H1 (cell line): ENCODE data around the gene IFNAR2. TPM values are rescaled to one million over a fixed set of nuclear protein-coding genes. Genes with fewer than 3 reads are reported as not detected.

ENCODE experiments used
- CTCF ChIA-PET: fragments of 300-600 bp; sonication (Branson Sonifier 250); formaldehyde crosslinking; loops from one replicate; lab custom pipeline; 2021; ENCODE audit not compliant: partially characterized antibody; lab: Charles Lee
- POLR2A ChIA-PET: fragments of 300-600 bp; sonication (Branson Sonifier 250); formaldehyde crosslinking; loops from one replicate; lab custom pipeline; 2021; ENCODE audit warnings: inconsistent platforms; ENCODE audit not compliant: partially characterized antibody; lab: Charles Lee
- DNase-seq, 2 experiments: peaks; one replicate each; pipeline versions ENCODE4 v3.0.0 to v3.0.0-alpha.2; 2010 to 2022; ENCODE audit warnings: low spot score in 2 of 2, low read depth in 1 of 2, mixed read lengths in 1 of 2
- FAIRE-seq: peaks from 2 replicates; lab custom pipeline; 2011; peaks lifted over from hg19 to GRCh38; lab: Jason Lieb, UNC
- H2AFZ ChIP-seq: 2 replicates; pipeline ENCODE4 v1.8.1; 2012; ENCODE audit warnings: low read length, inconsistent platforms
- H2AK5ac ChIP-seq: 2 replicates; pipeline ENCODE4 v1.6.1; 2013; ENCODE audit warnings: low read depth, low read length
- H2BK120ac ChIP-seq: replicated peaks from 2 replicates; pipeline ENCODE3; 2013; ENCODE audit warnings: low read depth, low read length, inconsistent platforms
- H2BK12ac ChIP-seq: 2 replicates; pipeline ENCODE4 v1.6.1; 2013; ENCODE audit warnings: low read depth, low read length
- H2BK15ac ChIP-seq: 2 replicates; pipeline ENCODE4 v1.6.1; 2013; ENCODE audit warnings: low read length
- H2BK20ac ChIP-seq: 2 replicates; pipeline ENCODE4 v1.6.1; 2013; ENCODE audit warnings: low read length
- H2BK5ac ChIP-seq: 2 replicates; pipeline ENCODE4 v1.6.1; 2013; ENCODE audit warnings: low read depth, low read length
- H3K14ac ChIP-seq: 2 replicates; pipeline ENCODE4 v1.6.1; 2013; ENCODE audit warnings: inconsistent platforms; ENCODE audit not compliant: insufficient read length
- H3K18ac ChIP-seq: 2 replicates; pipeline ENCODE4 v1.6.1; 2013; ENCODE audit warnings: low read length; ENCODE audit errors: extremely low read depth
- H3K23ac ChIP-seq: 2 replicates; pipeline ENCODE4 v1.6.1; 2013; ENCODE audit warnings: inconsistent platforms; ENCODE audit not compliant: insufficient read length
- H3K23me2 ChIP-seq: 2 replicates; pipeline ENCODE4 v1.6.1; 2013; ENCODE audit warnings: low read depth, low read length
- H3K27ac ChIP-seq: 2 replicates; pipeline ENCODE4 v1.6.1; 2011; ENCODE audit warnings: low read depth, low read length, inconsistent platforms
- H3K27me3 ChIP-seq, 4 experiments: replicated peaks in 1 of 4; 1 replicate in 1 of 4; 2 replicates in 3 of 4; pipeline versions ENCODE4 v1.6.1 to v1.8.1; 2011 to 2013; ENCODE audit warnings: low read length in 3 of 4, mild to moderate bottlenecking in 3 of 4, inconsistent platforms in 2 of 4, mixed read lengths in 2 of 4, moderate library complexity in 1 of 4; ENCODE audit not compliant: control insufficient read depth in 3 of 4, insufficient read depth in 3 of 4; ENCODE audit errors: extremely low read depth in 1 of 4
- H3K36me3 ChIP-seq, 4 experiments: 2 replicates each; pipeline versions ENCODE4 v1.6.1 to v1.8.1; 2011 to 2013; ENCODE audit warnings: mild to moderate bottlenecking in 4 of 4, low read length in 3 of 4, moderate library complexity in 2 of 4, control low read depth in 1 of 4, inconsistent platforms in 1 of 4; ENCODE audit not compliant: insufficient read depth in 4 of 4, control insufficient read depth in 2 of 4
- H3K4ac ChIP-seq: replicated peaks from 2 replicates; pipeline ENCODE3; 2013; ENCODE audit warnings: low read length, low read depth, mixed read lengths, inconsistent platforms; ENCODE audit not compliant: insufficient read length
- H3K4me1 ChIP-seq, 4 experiments: replicated peaks in 1 of 4; 1 replicate in 1 of 4; 2 replicates in 3 of 4; pipeline versions ENCODE4 v1.6.1 to v1.8.1; 2011 to 2013; ENCODE audit warnings: low read length in 3 of 4, inconsistent platforms in 2 of 4, mixed read lengths in 1 of 4; ENCODE audit not compliant: insufficient read depth in 4 of 4, control insufficient read depth in 3 of 4
- H3K4me2 ChIP-seq, 2 experiments: 2 replicates each; pipeline versions ENCODE4 v1.6.1 to v1.8.1; 2011 to 2013; ENCODE audit warnings: low read depth in 2 of 2, low read length in 2 of 2, control low read depth in 1 of 2, inconsistent platforms in 1 of 2, mild to moderate bottlenecking in 1 of 2; ENCODE audit not compliant: insufficient read depth in 1 of 2
- H3K4me3 ChIP-seq, 4 experiments: fragments of 200-600, 300-600 bp in 1 of 4; sonication (generic), shearing (Covaris generic), sonication (Bioruptor Twin) in 1 of 4; 2 replicates each; pipeline versions ENCODE4 v1.5.1 to v1.8.1; 2011 to 2016; ENCODE audit warnings: low read length in 4 of 4, low read depth in 3 of 4, control low read depth in 2 of 4, inconsistent platforms in 2 of 4, mild to moderate bottlenecking in 2 of 4, mixed read lengths in 1 of 4, moderate library complexity in 1 of 4; ENCODE audit not compliant: insufficient read depth in 2 of 4; ENCODE audit errors: extremely low read depth in 1 of 4
- H3K56ac ChIP-seq: replicated peaks from 2 replicates; pipeline ENCODE3; 2013; ENCODE audit warnings: low read depth, mild to moderate bottlenecking, mixed read lengths, low read length, inconsistent platforms; ENCODE audit not compliant: insufficient read length
- H3K79me1 ChIP-seq: 2 replicates; pipeline ENCODE4 v1.6.1; 2013; ENCODE audit warnings: low read depth, low read length, control low read depth
- H3K79me2 ChIP-seq, 2 experiments: 2 replicates each; pipeline versions ENCODE4 v1.6.1 to v1.8.1; 2012 to 2013; ENCODE audit warnings: low read length in 2 of 2, mild to moderate bottlenecking in 2 of 2, inconsistent platforms in 1 of 2; ENCODE audit not compliant: insufficient read depth in 2 of 2, control insufficient read depth in 1 of 2
- H3K9ac ChIP-seq, 4 experiments: replicated peaks in 1 of 4; 1 replicate in 1 of 4; 2 replicates in 3 of 4; pipeline versions ENCODE4 v1.6.1 to v1.8.1; 2011 to 2013; ENCODE audit warnings: low read depth in 3 of 4, low read length in 3 of 4, control low read depth in 2 of 4, mild to moderate bottlenecking in 2 of 4, moderate library complexity in 2 of 4, inconsistent platforms in 1 of 4; ENCODE audit errors: extremely low read depth in 1 of 4
- H3K9me3 ChIP-seq, 2 experiments: 2 replicates each; pipeline versions ENCODE4 v1.6.1 to v1.8.1; 2012 to 2013; ENCODE audit warnings: mild to moderate bottlenecking in 2 of 2, moderate library complexity in 2 of 2, control low read depth in 1 of 2, inconsistent platforms in 1 of 2, low read depth in 1 of 2, low read length in 1 of 2, mixed read lengths in 1 of 2; ENCODE audit not compliant: insufficient read depth in 2 of 2
- H4K20me1 ChIP-seq, 2 experiments: replicated peaks in 1 of 2; 2 replicates each; pipeline versions ENCODE3 to v1.8.1; 2011 to 2013; ENCODE audit warnings: inconsistent platforms in 2 of 2, low read length in 2 of 2, mild to moderate bottlenecking in 1 of 2; ENCODE audit not compliant: insufficient read depth in 2 of 2, control insufficient read depth in 1 of 2
- H4K5ac ChIP-seq: 2 replicates; pipeline ENCODE4 v1.6.1; 2013; ENCODE audit warnings: low read length, low read depth, mixed read lengths, inconsistent platforms; ENCODE audit not compliant: insufficient read length
- H4K8ac ChIP-seq: 2 replicates; pipeline ENCODE4 v1.8.0; 2013; ENCODE audit warnings: mild to moderate bottlenecking, moderate library complexity, low read length, inconsistent platforms; ENCODE audit not compliant: insufficient read depth; ENCODE audit errors: extremely low read depth
- H4K91ac ChIP-seq: replicated peaks from 2 replicates; pipeline ENCODE3; 2013; ENCODE audit warnings: low read length, mixed read lengths, inconsistent platforms; ENCODE audit not compliant: insufficient read length
- CHD1 ChIP-seq: IDR thresholded peaks from 2 replicates; pipeline ENCODE4 v1.6.1; 2012; ENCODE audit warnings: low read depth, low read length, improper control_type of control experiment
- RBBP5 ChIP-seq: IDR thresholded peaks from 2 replicates; pipeline ENCODE4 v1.7.1; 2012; ENCODE audit warnings: low read depth, mild to moderate bottlenecking, inconsistent platforms, low read length, moderate library complexity, borderline replicate concordance
- WGBS, 2 experiments: shearing (Covaris generic) in 1 of 2; methylation state at CpG; one replicate each; pipeline versions ENCODE4 v1.1.6 to v1.1.7; 2013 to 2015; ENCODE audit warnings: low lambda C conversion rate in 2 of 2, mixed read lengths in 2 of 2, inconsistent platforms in 1 of 2, low coverage in 1 of 2, missing lambda C conversion rate in 1 of 2; ENCODE audit not compliant: insufficient replicate concordance in 2 of 2, insufficient coverage in 1 of 2, insufficient read length in 1 of 2; ENCODE audit errors: extremely low coverage in 1 of 2, missing lambda C conversion rate in 1 of 2; 5-methylcytosine and 5-hydroxymethylcytosine counted together
- polyA plus RNA-seq, 7 experiments: library from polyadenylated mRNA; depleted of rRNA in 3 of 7; stranded (reverse) in 5 of 7; unstranded in 2 of 7; fragments of >200 nt in 5 of 7; fragments of 200-250 nt in 2 of 7; gene quantifications; 1 replicate in 5 of 7; 2 replicates in 1 of 7; 4 replicates in 1 of 7; pipeline versions ENCODE4 v1.2.1 to v1.2.3, GENCODE V29; 2011 to 2013; ENCODE audit warnings: missing spikeins in 2 of 7, mixed read lengths in 2 of 7
- total RNA-seq: library from RNA; stranded (reverse); fragmentation: NEBNext Ultra II Directional; extraction: Animal tissue kit (Norgen Biotek cat#: 25700); gene quantifications from 2 replicates; pipeline ENCODE4 v1.2.1, GENCODE V29; 2021

Gene IFNAR2
- total and polyA plus RNA-seq, 2 of the 8 experiments (the other 6 are each of a cell fraction or from before 2014, with no cell fraction given) = 12.2 to 16.1 TPM

DNA sequence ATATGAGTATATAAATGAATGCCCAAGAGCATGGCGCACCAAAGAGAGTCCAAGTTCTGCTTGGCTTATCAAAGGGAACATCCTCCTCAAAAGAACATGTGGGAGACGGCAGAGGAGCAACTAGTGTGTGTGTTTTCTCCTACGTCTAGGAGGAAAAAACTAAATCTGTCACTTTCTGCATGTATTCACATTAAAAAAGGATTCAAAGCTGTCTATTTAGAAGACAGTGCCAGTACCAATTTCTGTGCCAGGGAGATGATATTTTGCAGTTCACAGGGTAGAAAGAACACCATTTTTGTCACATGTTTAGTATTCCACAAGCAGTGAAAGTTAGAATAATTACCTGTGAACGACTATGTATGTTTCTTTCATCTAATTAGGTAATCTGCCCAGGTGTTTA is 42.5 kb upstream of the IFNAR2 start:
- Histone ChIP-seq H3K79me1 (no peaks in the 10 kb centered on the region), H3K23ac (no peak overlapping the region), H3K56ac (no peak overlapping the region), H4K5ac (no peak overlapping the region), H3K27me3 (no peaks in the 10 kb centered on the region), H2BK12ac (no peak overlapping the region), H3K9me3 (no peaks in the 10 kb centered on the region), H3K18ac (no peak overlapping the region), H2BK15ac (0 out of 2 replicates have a peak overlapping the region, but pooled peaks have one; percentile 49), H2BK120ac (no peak overlapping the region), H3K4ac (no peak overlapping the region), H3K79me2 (no peaks in the 10 kb centered on the region), H3K9ac (no peak overlapping the region), H4K20me1 (no peaks in the 10 kb centered on the region), H3K4me1 (no peaks in the 10 kb centered on the region), H2AK5ac (no peak overlapping the region), H3K14ac (no peak overlapping the region), H2BK20ac (no peak overlapping the region), H2BK5ac (no peak overlapping the region), H3K27ac (no peak overlapping the region), H3K36me3 (no peaks in the 10 kb centered on the region), H4K91ac (no peak overlapping the region), H3K4me2 (no peak overlapping the region), H4K8ac (no peak overlapping the region), H2AFZ (no peak overlapping the region), H3K4me3 (no peak overlapping the region), H3K23me2 (peaks cover 2% of the 10 kb centered on the region; the same call in 1 of the 2 replicates)
- CTCF ChIA-PET = interaction anchor here (0.6 kb wide), 3 partner anchors 114 to 247 kb away, joined by 3 read pairs; no protein-coding TSS in a partner anchor
- DNase-seq (no peak), FAIRE-seq (no peak)
- TF ChIP-seq CHD1 (no peak), RBBP5 (no peak)
- POLR2A ChIA-PET = no interaction called here
- WGBS, 2 experiments = 79% methylated on average over 4 of the region's 4 CpGs; no CpG with 5 or more reads in 1 of the 2 experiments
